SK-N-SH (cell line): Measurements from ENCODE around the gene TAS1R3. TPM values are rescaled to one million over a fixed set of nuclear protein-coding genes. Genes with fewer than 3 reads are reported as not detected.

Source experiments
- CTCF ChIA-PET: fragments of 300-600, 350-600 bp; formaldehyde crosslinking; extraction: SDS; loops from one replicate; lab custom pipeline; 2021; lab: Yijun Ruan, JAX
- POLR2A ChIA-PET: fragments of 350-600 bp; sonication (Branson Sonifier 250); formaldehyde crosslinking; extraction: SDS; loops from one replicate; lab custom pipeline; 2020; ENCODE audit warnings: antibody characterized with exemption, inconsistent platforms; lab: Yijun Ruan, JAX
- DNase-seq: peaks from one replicate; pipeline ENCODE4 v3.0.0; 2012
- H2AFZ ChIP-seq: fragments of 200-600 bp; sonication (generic); 2 replicates; pipeline ENCODE4 v1.8.1; 2016; ENCODE audit warnings: antibody characterized with exemption, mild to moderate bottlenecking, low read depth
- H3F3A ChIP-seq: fragments of 200-600 bp; sonication (generic); replicated peaks from 2 replicates; pipeline ENCODE3; 2016; ENCODE audit warnings: antibody characterized with exemption, mild to moderate bottlenecking; ENCODE audit not compliant: insufficient read depth
- H3K27ac ChIP-seq, 2 experiments: fragments of 200-500 bp in 1 of 2; fragments of 200-600 bp in 1 of 2; sonication (Bioruptor generic) in 1 of 2; sonication (generic), shearing (Covaris generic) in 1 of 2; 2 replicates each; pipeline versions ENCODE4 v1.5.1 to v1.6.1; 2014 to 2016; ENCODE audit warnings: low read depth in 2 of 2, inconsistent platforms in 1 of 2, low read length in 1 of 2, mild to moderate bottlenecking in 1 of 2, mixed read lengths in 1 of 2
- H3K27me3 ChIP-seq: fragments of 200-600 bp; sonication (generic), shearing (Covaris generic); 2 replicates; pipeline ENCODE4 v1.6.1; 2016; ENCODE audit warnings: mixed run types; ENCODE audit not compliant: insufficient read depth
- H3K36me3 ChIP-seq, 2 experiments: fragments of 200-500 bp in 1 of 2; fragments of 200-600 bp in 1 of 2; sonication (Bioruptor generic) in 1 of 2; sonication (generic) in 1 of 2; replicated peaks in 1 of 2; 2 replicates each; pipeline versions ENCODE3 to v1.5.1; 2014 to 2016; ENCODE audit warnings: low read length in 1 of 2, mild to moderate bottlenecking in 1 of 2; ENCODE audit not compliant: insufficient read depth in 2 of 2, control insufficient read depth in 1 of 2
- H3K4me1 ChIP-seq, 2 experiments: fragments of 200-500 bp in 1 of 2; fragments of 200-600 bp in 1 of 2; sonication (Bioruptor generic) in 1 of 2; sonication (generic), shearing (Covaris generic) in 1 of 2; 2 replicates each; pipeline versions ENCODE4 v1.5.1 to v1.6.1; 2014 to 2016; ENCODE audit warnings: low read depth in 1 of 2, low read length in 1 of 2, mixed run types in 1 of 2; ENCODE audit not compliant: insufficient read depth in 2 of 2, control insufficient read depth in 1 of 2
- H3K4me2 ChIP-seq: fragments of 200-600 bp; sonication (generic), shearing (Covaris generic); 2 replicates; pipeline ENCODE4 v1.6.1; 2017; ENCODE audit warnings: mixed run types
- H3K4me3 ChIP-seq, 2 experiments: fragments of 200-500 bp in 1 of 2; fragments of 200-600 bp in 1 of 2; sonication (Bioruptor generic) in 1 of 2; sonication (generic), shearing (Covaris generic) in 1 of 2; 2 replicates each; pipeline versions ENCODE4 v1.5.1 to v1.8.1; 2014 to 2016; ENCODE audit warnings: low read depth in 2 of 2, inconsistent platforms in 1 of 2, low read length in 1 of 2, mild to moderate bottlenecking in 1 of 2, mixed read lengths in 1 of 2, moderate library complexity in 1 of 2
- H3K79me2 ChIP-seq: fragments of 200-600 bp; sonication (generic); 2 replicates; pipeline ENCODE4 v1.8.1; 2017; ENCODE audit warnings: mild to moderate bottlenecking; ENCODE audit not compliant: insufficient read depth
- H3K9ac ChIP-seq: fragments of 200-600 bp; sonication (generic); 2 replicates; pipeline ENCODE4 v1.6.1; 2017; ENCODE audit warnings: mixed run types
- H3K9me2 ChIP-seq: fragments of 200-600 bp; sonication (generic); 2 replicates; pipeline ENCODE4 v1.6.1; 2017; ENCODE audit warnings: mixed run types
- H3K9me3 ChIP-seq: fragments of 200-600 bp; sonication (generic); 2 replicates; pipeline ENCODE4 v1.6.1; 2017; ENCODE audit warnings: mixed run types, mild to moderate bottlenecking, moderate library complexity
- H4K20me1 ChIP-seq: fragments of 200-600 bp; sonication (generic); 2 replicates; pipeline ENCODE4 v1.6.1; 2017; ENCODE audit warnings: mild to moderate bottlenecking, mixed run types; ENCODE audit not compliant: insufficient read depth
- ELF1 ChIP-seq: IDR thresholded peaks from 2 replicates; pipeline ENCODE4 v1.4.0; 2012
- EZH2phosphoT487 ChIP-seq: fragments of 200-600 bp; sonication (generic); IDR thresholded peaks from 2 replicates; pipeline ENCODE4 v1.6.1; 2017; ENCODE audit warnings: low read depth, mixed run types, mild to moderate bottlenecking, antibody characterized with exemption, moderate library complexity, borderline replicate concordance
- FOSL2 ChIP-seq: IDR thresholded peaks from 2 replicates; pipeline ENCODE4 v1.4.0; 2012; ENCODE audit warnings: low read depth, mild to moderate bottlenecking, moderate library complexity, borderline replicate concordance
- FOXM1 ChIP-seq: IDR thresholded peaks from 2 replicates; pipeline ENCODE4 v1.4.0; 2012; ENCODE audit warnings: low read depth, mild to moderate bottlenecking
- GATA2 ChIP-seq: sonication (generic); formaldehyde crosslinking; IDR thresholded peaks from 2 replicates; pipeline ENCODE4 v1.5.0; 2020; ENCODE audit warnings: mild to moderate bottlenecking, missing genetic modification reagents
- MAX ChIP-seq: IDR thresholded peaks from 2 replicates; pipeline ENCODE4 v1.4.0; 2012; ENCODE audit warnings: low read depth
- MEF2A ChIP-seq: IDR thresholded peaks from 2 replicates; pipeline ENCODE4 v1.4.0; 2012; ENCODE audit warnings: low read depth, borderline replicate concordance
- NRF1 ChIP-seq: IDR thresholded peaks from 2 replicates; pipeline ENCODE4 v1.6.1; 2012; ENCODE audit warnings: low read depth, mild to moderate bottlenecking, low read length
- PBX3 ChIP-seq: IDR thresholded peaks from 2 replicates; pipeline ENCODE4; 2012
- POLR2AphosphoS5 ChIP-seq: IDR thresholded peaks from 2 replicates; pipeline ENCODE4 v1.6.1; 2012; ENCODE audit warnings: low read depth, low read length
- RAD21 ChIP-seq: IDR thresholded peaks from 2 replicates; pipeline ENCODE4 v1.6.1; 2012; ENCODE audit warnings: mild to moderate bottlenecking, low read length
- TEAD4 ChIP-seq: IDR thresholded peaks from 2 replicates; pipeline ENCODE4 v1.4.0; 2012; ENCODE audit warnings: mild to moderate bottlenecking, borderline replicate concordance; ENCODE audit not compliant: insufficient read depth
- USF1 ChIP-seq: IDR thresholded peaks from 2 replicates; pipeline ENCODE4 v1.4.0; 2012; ENCODE audit warnings: low read depth, borderline replicate concordance
- USF2 ChIP-seq: fragments of 150-350 bp; IDR thresholded peaks from 2 replicates; pipeline ENCODE4 v1.6.1; 2017; ENCODE audit warnings: antibody characterized with exemption, low read length, low read depth, borderline replicate concordance
- YY1 ChIP-seq: IDR thresholded peaks from 2 replicates; pipeline ENCODE4 v1.4.0; 2012; ENCODE audit warnings: low read depth, mild to moderate bottlenecking
- ZBTB33 ChIP-seq: IDR thresholded peaks from 2 replicates; pipeline ENCODE4 v1.4.0; 2012; ENCODE audit warnings: low read depth, borderline replicate concordance
- WGBS: methylation state at CpG from one replicate; pipeline ENCODE4 v1.1.6; 2017; ENCODE audit warnings: low lambda C conversion rate; 5-methylcytosine and 5-hydroxymethylcytosine counted together
- polyA plus RNA-seq, 3 experiments: library from polyadenylated mRNA; depleted of rRNA; stranded (reverse); fragments of >200 nt; gene quantifications; 2 replicates each; pipeline ENCODE4 v1.2.3, GENCODE V29; 2012

Gene TAS1R3
- polyA plus RNA-seq, 1 of the 3 experiments (the other 2 are of a cell fraction), result 0.08 TPM

- Histone ChIP-seq H3K9me3 (no peaks in the 10 kb centered on the region), H3K9me2 (no peaks in the 10 kb centered on the region), H3F3A (no peaks in the 10 kb centered on the region), H3K27me3 (no peaks in the 10 kb centered on the region), H3K9ac (no peak overlapping the region), H3K4me1 (peaks cover 0 to 5% of the 10 kb centered on the region in 2 experiments; a peak in 1 of 4 replicates), H2AFZ (no peak overlapping the region), H3K36me3 (peaks cover 0 to 15% of the 10 kb centered on the region in 2 experiments), H3K4me2 (no peak overlapping the region), H3K4me3 (no peak overlapping the region), H3K27ac (no peak overlapping the region), H4K20me1 (peaks cover 36% of the 10 kb centered on the region), H3K79me2 (peaks cover 25% of the 10 kb centered on the region)
- 100% methylated on average over 10 of the region's 17 CpGs for WGBS
- ChIA-PET CTCF (no interaction called here), POLR2A (no interaction called here)
- DNase-seq, result no peak
- TF ChIP-seq GATA2 (CRISPR knock-in tag), result no peak
Observed at GRCh38 chr1:1341549-1342021, 10.5 kb downstream of the TAS1R3 start.

- DNase-seq, result no peak
- ChIA-PET POLR2A (no interaction called here), CTCF (interaction anchor here (1.0 to 4.8 kb wide), 2 partner anchors 10 to 30 kb away, joined by 3 to 34 read pairs; partner anchors contain the start of gene TAS1R3)
- H3K9me2 ChIP-seq, result no peaks in the 10 kb centered on the region
- no peak overlapping the region for H2AFZ ChIP-seq
- H3K4me2 ChIP-seq, result no peak overlapping the region
- no peak overlapping the region for H3K9ac ChIP-seq
- H3K4me3 ChIP-seq, result no peak overlapping the region
- H3K4me1 ChIP-seq, result peaks cover 0 to 6% of the 10 kb centered on the region in 2 experiments; a peak in 1 of 4 replicates
- no peaks in the 10 kb centered on the region for H3K27me3 ChIP-seq
- no peak overlapping the region for H3K27ac ChIP-seq
- H4K20me1 ChIP-seq, result peaks cover 40% of the 10 kb centered on the region
- no peaks in the 10 kb centered on the region for H3F3A ChIP-seq
- peaks cover 0 to 15% of the 10 kb centered on the region in 2 experiments for H3K36me3 ChIP-seq
- TF ChIP-seq RAD21, result no peak
- no peaks in the 10 kb centered on the region for H3K9me3 ChIP-seq
- 93% methylated on average over 7 of the region's 28 CpGs for WGBS
- H3K79me2 ChIP-seq, result peaks cover 30% of the 10 kb centered on the region
Observed at GRCh38 chr1:1342061-1342562, 11.0 kb downstream of the TAS1R3 start.

GRCh38 chr1:1342584-1343115 is 11.6 kb downstream of the TAS1R3 start:
- Histone ChIP-seq H3K9ac (no peak overlapping the region), H3K9me3 (no peaks in the 10 kb centered on the region), H3F3A (no peaks in the 10 kb centered on the region), H3K36me3 (peaks cover 0 to 15% of the 10 kb centered on the region in 2 experiments), H3K79me2 (peaks cover 35% of the 10 kb centered on the region), H3K27me3 (no peaks in the 10 kb centered on the region), H2AFZ (no peak overlapping the region), H3K27ac (no peak overlapping the region), H3K4me3 (no peak overlapping the region), H3K4me1 (peaks cover 0 to 12% of the 10 kb centered on the region in 2 experiments; a peak in 1 of 4 replicates), H4K20me1 (peaks cover 45% of the 10 kb centered on the region), H3K4me2 (no peak overlapping the region), H3K9me2 (no peaks in the 10 kb centered on the region)
- no peak for DNase-seq
- CTCF ChIA-PET, result interaction anchor here (1.0 to 4.8 kb wide), 4 partner anchors 7 to 33 kb away, joined by 3 to 34 read pairs (median 10); partner anchors contain the start of gene TAS1R3
- 96% methylated on average over 10 of the region's 18 CpGs for WGBS
- POLR2A ChIA-PET, result no interaction called here
- TF ChIP-seq EZH2phosphoT487 (no peak), NRF1 (no peak), YY1 (no peak), POLR2AphosphoS5 (no peak), USF2 (no peak), FOSL2 (no peak), USF1 (no peak), PBX3 (no peak), ELF1 (no peak), FOXM1 (no peak), MAX (no peak), MEF2A (no peak), TEAD4 (no peak), ZBTB33 (no peak)
